GM19099 (cell line): ENCODE data around the gene ASPHD2.

Source experiments
- POLR2A ChIP-seq: IDR thresholded peaks from 3 replicates; pipeline ENCODE4 v1.6.1; 2011; ENCODE audit warnings: low read depth; ENCODE audit not compliant: insufficient read length; ENCODE audit errors: extremely low read depth

Gene ASPHD2, protein sequence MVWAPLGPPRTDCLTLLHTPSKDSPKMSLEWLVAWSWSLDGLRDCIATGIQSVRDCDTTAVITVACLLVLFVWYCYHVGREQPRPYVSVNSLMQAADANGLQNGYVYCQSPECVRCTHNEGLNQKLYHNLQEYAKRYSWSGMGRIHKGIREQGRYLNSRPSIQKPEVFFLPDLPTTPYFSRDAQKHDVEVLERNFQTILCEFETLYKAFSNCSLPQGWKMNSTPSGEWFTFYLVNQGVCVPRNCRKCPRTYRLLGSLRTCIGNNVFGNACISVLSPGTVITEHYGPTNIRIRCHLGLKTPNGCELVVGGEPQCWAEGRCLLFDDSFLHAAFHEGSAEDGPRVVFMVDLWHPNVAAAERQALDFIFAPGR

DNA sequence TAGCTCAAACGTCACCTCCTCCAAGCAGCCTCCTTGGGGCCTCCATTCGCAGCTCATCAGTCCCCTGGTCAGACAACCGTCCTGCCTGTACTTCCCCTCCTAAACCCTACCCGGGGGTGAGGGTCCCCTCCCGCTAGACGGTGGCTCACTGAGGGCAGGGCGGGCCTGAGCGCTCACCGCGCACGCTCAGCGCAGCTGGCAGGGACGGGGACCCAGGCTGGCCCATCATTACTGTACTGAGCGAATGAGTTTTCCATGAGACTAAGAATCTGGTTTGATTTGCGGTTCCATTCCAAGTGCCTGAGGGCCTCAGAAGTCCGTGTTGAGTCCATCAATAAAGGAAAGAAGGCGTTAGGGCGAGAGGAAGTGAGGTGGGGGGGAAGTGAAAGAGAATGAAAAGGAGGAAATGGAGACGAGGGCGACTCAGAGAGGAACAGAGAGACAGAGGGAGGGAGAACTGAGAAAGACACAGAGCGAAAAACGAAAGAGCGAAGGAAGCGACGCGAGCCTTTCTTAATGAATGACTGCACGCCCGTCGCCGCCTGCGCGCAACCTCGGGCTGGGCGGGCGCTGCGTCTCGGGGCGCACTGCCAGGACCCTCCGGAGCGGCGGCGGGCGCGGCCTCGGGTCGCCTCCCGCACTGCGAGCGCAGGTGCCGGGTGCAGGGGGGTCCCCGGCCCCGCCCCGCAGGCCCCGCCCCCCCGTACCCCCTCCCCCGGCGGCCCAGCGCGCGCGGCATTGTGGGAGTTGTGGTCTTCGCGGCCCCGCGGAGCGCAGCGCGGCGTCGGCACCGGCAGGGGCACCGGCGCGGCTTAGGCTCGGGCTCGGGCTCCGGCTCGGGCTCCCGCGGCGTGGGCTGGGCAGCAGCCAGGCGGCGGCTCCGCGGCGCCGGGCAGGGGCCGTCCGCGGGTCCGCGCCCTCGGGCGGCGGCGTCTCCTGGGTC, at the start of gene ASPHD2:
TSS of gene ASPHD2 (plus strand) at position 746 of the 943 bp plus-strand sequence. CDS start 4,356 bp downstream, outside the sequence.
- TF ChIP-seq POLR2A: peak; percentile 70

DNA sequence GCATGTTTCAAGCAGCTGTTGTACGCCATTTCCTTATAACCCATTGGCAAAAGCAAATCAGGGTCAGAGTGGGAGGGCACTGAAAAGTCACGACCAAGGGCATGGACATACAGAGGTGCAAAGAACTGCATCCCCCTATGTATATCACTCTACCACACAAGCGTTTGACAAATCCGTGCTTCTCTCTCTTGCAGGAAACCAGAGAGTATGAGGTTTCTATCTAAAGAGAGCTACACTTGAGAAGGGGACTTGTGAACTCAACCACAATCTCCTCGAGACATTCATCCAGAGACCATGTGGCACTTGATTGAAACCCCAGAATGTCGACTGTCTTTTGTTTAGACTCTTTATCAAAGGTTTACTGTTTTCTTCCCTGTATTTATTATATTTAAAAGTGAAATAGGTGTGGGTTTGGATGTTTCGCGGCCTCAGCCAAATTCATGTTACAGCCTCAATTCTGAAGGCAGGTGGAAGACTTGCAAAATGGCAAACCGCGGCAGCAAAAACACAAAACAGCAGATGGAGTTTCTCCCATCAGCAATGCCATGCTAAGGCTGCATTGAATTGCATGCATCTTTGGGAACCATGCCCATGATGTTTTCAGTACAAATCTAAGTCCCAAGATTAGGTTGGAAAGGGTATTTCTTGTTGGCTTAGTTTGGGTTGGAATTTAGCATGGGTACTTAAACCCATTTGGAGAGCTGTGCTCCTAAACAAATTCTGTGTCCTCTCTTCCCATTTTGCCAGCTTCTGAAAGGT, 48.8 kb upstream of the ASPHD2 start:
- TF ChIP-seq POLR2A: no peak

DNA sequence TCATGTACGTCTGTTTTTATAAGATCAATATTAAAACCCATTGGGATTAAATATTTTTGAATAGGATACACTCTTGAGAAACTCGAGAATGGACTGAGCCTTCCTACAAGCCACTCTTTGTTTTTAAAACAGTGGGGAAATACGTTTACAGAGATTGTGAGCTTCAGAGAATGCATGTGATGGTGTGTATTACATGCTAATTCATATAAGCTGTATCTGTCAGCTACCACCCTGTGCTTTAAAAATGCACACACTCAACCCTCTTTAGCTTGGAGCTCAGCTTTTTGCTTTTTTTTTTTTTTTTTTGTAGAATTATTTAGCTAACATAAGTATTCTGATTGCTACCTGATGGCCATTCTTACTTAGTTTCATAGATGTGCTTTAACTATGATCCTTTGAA, 46.3 kb upstream of the ASPHD2 start:
- TF ChIP-seq POLR2A: no peak

DNA sequence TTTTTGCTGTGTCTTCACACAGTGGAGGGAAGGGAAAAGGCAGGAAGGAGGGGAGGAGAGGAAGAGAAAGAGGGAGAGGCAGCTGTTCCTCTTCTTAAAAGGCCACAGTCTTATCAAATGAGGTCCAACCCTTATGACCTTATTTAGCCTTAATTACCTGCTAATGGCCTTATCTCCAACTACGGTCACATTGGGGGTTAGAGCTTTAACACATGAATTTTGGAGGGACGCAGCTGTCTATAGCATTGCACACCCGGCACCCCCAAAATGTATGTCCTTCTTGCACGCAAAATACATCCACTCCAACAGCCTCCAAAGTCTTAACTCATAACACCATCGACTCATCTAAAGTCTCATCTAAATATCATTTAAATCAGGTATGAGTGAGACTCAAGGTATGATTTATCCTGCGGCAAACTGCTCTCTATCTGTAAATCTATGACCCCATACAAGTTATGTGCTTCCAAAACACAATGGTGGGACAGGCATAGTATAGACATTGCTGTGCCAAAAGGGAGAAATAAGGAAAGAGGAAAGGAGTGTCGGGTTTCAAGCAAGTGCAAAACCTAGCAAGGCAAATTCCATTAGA, 45.0 kb upstream of the ASPHD2 start:
- no peak for TF ChIP-seq POLR2A

DNA sequence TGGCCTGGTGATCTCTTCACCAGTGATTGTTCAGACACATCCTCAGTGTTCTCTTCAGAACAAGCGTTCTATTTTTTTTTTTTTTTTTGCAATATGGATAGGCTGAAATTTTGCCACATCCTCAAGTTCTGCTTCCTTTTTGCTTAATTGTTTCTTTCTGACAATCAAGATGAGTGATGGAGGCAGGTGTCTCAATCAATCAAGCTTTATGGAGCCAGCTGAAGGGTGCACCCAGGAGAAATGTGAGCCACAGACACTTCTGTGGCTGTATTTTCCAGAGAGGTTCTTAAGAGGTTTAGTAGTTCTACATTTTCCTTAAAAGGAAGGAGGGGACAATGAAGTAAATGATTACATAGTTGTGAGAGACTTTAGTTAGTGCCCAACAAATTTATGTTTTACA, 43.9 kb upstream of the ASPHD2 start:
- no peak for TF ChIP-seq POLR2A

DNA sequence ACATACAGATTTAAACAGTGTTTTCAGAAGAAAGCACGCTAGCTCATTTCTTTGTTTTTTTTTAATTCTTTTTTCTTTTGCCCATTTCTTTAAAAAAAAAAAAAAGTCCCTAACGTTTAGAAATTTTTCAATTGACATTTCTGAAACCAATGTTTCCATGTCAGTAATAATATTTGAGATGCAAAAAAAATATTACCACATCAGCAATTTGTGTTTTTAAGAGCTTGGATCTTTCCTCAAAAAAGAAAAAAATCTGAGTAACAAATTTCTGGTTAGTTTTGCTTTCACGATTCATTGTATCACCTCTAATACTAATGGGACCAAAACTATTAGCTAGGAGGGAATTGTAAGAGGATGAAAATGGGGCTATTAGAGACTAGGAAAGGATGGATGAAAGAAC, 39.9 kb upstream of the ASPHD2 start:
- no peak for TF ChIP-seq POLR2A

DNA sequence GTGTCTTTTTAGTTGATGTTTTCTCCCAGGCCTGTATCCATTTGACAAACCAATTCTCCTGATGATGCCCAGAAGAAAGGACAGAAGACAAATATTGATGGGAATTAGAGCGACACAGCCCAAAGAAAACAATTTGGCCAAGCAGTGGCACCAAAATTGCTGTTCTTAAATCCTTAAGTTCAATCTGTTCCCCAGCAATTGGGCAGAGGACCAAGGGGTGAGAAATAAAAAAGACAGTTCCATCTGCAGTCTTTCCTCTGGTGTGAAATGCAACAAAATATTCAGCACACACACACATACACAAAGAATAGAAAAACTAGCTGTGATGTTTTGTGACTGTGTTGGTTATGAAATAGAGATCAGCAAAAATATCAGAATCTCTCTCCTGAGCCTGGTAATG, 38.0 kb upstream of the ASPHD2 start:
- no peak for TF ChIP-seq POLR2A

DNA sequence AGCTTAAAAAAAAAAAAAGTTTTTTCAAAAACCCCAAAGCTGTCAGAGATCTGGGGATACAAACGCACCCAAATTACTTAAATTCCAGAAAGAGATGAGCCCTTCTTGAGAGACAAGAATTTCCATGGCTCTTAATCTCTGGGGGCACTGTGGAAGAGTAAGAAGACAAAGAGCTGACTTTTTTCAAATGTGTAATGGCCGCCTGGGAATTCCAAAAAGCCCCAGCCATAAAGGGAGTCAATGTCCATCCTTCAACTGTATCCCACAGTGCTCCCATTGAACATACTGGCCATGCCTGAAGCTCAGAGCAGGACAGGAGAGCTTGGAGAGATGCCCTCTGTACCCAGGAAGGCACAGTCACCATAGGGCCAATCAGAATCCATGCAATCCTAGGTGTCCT, 37.4 kb upstream of the ASPHD2 start:
- TF ChIP-seq POLR2A: no peak

DNA sequence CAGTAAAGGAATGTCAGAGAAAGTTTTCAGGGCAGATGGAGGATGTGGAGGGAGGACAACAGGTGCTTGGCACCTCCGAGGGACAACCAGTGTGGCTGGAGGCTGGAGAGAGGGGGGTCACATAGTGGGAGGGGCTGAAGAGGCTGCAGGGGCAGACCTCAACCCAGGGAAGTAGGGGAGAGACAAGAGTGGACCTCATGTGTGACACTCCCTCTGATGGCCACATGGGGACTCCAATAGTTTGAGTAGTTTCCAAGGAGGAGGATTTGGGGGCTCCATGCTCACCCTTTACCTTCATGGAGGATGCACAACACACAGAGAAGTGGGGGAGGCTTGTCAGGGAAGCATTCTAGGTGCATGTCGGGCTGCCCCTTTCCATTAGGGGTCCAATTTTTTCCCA, 35.1 kb upstream of the ASPHD2 start:
- no peak for TF ChIP-seq POLR2A

DNA sequence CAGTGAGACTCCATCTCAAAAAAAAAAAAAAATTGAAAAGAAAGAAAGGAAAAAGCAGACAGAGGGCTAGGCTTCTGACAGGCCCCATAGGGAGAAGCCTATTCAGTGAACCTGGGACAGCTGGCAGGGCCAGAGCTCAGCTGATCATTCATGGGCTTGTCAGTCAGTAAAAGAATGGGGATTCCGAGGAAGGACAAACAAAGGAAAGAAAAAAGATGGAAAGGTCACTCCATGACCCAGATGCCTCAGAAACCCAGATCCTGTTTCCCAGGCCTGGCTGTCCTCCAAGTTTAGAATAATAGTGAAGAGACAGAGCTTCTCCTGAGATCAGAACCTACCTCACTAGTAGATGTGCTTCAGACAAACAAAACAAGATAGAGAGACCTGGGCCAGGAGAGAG, 34.3 kb upstream of the ASPHD2 start:
- no peak for TF ChIP-seq POLR2A

DNA sequence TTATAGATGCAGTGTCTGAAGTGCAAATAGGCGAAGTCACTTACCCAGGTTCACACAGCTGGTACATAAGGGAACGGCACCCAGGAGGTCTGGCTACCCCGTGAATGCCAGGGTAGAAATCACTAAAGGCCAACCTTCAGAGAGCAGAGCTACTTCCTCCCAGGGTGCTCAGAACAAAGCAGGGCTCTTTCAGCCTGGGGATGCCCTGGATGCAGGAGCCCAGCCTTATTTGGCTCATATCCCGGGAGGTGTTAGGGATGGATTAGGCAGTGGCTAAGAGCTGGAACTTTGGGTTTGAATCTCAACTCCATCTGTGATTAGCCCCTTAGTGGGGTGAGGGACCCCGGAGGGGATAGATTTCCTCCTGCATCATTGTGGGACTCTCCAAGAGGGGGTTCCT, 33.1 kb upstream of the ASPHD2 start:
- TF ChIP-seq POLR2A: no peak

DNA sequence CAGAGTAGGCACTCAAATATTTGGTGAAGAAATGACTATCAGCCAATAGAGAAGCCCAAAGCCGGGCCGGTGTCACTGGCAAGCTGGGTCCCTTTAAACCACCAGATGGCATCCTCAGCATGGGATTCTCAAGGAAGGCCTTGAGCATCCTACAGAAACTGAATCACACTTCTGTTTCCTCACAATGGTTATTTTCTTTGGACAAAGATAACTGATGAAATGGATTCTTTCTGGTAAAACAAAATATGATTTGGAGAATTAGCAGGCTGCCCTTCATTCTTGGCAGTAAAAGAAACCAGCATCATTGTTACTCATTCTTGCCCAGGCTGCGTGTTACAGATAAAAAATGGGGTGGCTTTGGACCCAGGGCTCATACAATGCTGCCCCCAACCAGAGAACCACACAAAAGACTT, 30.3 kb upstream of the ASPHD2 start:
- no peak for TF ChIP-seq POLR2A

DNA sequence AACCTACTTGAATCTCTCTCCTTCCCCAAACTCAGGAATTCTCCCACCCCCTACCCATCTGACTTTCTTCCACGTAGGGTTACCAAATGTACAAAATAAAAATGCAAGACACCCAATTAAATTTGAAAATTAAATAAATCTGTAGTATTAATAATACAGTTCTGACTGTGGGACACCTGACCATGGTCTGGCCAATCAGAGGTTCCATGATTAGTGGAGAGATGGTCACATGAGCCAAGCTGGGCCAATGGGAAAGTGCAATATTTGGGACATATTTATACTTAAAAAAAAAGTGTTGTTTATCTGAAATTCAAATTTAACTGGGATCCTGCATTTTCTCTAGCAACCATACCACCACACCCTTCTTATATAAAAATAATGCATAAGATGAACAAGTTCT, 29.8 kb upstream of the ASPHD2 start:
- no peak for TF ChIP-seq POLR2A

DNA sequence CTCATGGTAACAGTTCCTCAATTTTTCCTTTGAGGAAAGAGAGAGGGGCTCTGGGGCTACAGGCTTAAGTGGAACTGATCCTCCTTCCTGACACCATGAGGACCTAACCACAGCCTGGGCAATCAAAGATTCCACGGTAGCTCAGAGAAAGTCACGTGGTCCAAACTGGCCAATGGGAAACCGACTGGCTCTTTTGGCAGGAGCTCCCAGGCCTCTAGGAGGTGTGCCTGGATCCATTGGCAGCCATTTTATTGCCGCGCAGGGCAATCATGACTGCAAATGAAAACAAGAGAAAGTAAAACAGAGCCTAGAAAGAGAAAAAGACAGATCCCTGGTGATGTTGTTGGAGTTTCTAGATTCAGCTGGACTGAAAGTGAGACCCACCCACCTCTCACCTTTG, 27.3 kb upstream of the ASPHD2 start:
- TF ChIP-seq POLR2A: no peak

DNA sequence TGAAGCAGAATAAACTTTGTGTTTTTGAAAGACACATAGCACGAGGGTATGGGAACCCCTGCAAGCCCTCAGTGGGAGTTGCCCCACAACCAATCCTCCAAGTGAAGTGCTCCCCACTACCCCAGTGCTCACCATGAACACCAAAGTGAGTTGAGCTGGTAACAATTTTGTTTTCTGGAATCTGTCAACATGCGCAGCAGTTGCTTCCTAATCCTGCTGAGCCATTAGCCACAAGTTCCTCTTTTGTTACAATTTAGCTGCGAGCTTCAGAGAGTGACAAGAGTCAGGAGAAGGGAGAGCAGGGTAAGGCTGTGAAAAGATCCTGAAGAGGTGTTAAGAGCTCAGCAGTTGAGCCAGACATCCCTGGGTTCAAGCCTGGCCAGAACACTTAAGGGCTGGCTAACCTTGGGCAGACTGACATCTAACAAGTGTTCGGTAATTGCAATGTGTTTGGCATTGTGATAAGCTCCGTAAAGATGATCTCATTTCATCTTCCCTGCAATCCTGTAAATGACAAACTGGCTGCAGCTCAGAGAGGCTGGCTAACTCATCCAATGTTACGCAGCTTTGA, 24.1 kb upstream of the ASPHD2 start:
- TF ChIP-seq POLR2A: no peak

DNA sequence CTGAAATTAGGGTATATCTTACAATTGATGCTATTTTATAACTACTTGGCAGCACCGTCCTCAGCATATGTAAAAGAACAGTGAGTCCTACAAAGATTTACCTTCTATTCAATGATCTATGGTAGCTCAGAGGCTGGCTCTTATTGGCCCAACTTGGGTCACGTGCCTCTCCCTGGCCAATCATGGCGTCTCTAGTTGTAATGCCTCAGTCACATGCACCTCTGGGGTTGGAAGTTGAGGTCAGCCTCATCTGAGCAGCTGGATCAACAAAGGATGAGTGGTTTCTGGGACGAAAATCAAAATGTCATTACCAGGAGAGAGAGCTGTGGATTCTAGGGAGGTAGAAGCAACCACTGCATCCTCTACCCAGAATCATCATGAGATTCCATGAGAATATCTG, 22.9 kb upstream of the ASPHD2 start:
- TF ChIP-seq POLR2A: no peak
